HepG2 (cell line): ENCODE data around the gene TOMM7. TPM values are rescaled to one million over a fixed set of nuclear protein-coding genes. Genes with fewer than 3 reads are reported as not detected.

Experiments
- ATF2 ChIP-seq: sonication (generic); formaldehyde crosslinking; IDR thresholded peaks from 2 replicates; pipeline ENCODE4 v1.4.0; 2020; ENCODE audit warnings: missing genetic modification reagents
- DR1 ChIP-seq: sonication (generic); formaldehyde crosslinking; IDR thresholded peaks from 2 replicates; pipeline ENCODE4 v1.8.0; 2021; ENCODE audit warnings: mild to moderate bottlenecking, missing genetic modification reagents, inconsistent platforms
- E2F5 ChIP-seq: sonication (generic); formaldehyde crosslinking; conservative IDR thresholded peaks from 2 replicates; pipeline ENCODE4 v1.4.0; 2020; ENCODE audit warnings: missing genetic modification reagents
- EZH2 ChIP-seq: conservative IDR thresholded peaks from 2 replicates; pipeline ENCODE4 v1.6.1; 2012; ENCODE audit warnings: mild to moderate bottlenecking, low read depth, low read length, moderate library complexity
- GLI4 ChIP-seq: sonication (generic); formaldehyde crosslinking; IDR thresholded peaks from 2 replicates; pipeline ENCODE4 v1.5.1; 2020; ENCODE audit warnings: missing genetic modification reagents, mild to moderate bottlenecking, moderate library complexity, borderline replicate concordance
- KDM3A ChIP-seq: IDR thresholded peaks from 2 replicates; pipeline ENCODE4 v1.6.1; 2018; ENCODE audit warnings: low read depth, missing compliant biosample characterization
- MEIS2 ChIP-seq: sonication (generic); formaldehyde crosslinking; IDR thresholded peaks from 2 replicates; pipeline ENCODE4 v1.9.0; 2021; ENCODE audit warnings: mild to moderate bottlenecking, missing genetic modification reagents
- MTA1 ChIP-seq: sonication (generic); formaldehyde crosslinking; IDR thresholded peaks from 2 replicates; pipeline ENCODE4 v1.4.0; 2020; ENCODE audit warnings: missing genetic modification reagents, mild to moderate bottlenecking, borderline replicate concordance
- NRL ChIP-seq: sonication (generic); formaldehyde crosslinking; IDR thresholded peaks from 2 replicates; pipeline ENCODE4 v1.5.0; 2020; ENCODE audit warnings: missing genetic modification reagents, mild to moderate bottlenecking, moderate library complexity, borderline replicate concordance
- PAX8 ChIP-seq: sonication (generic); formaldehyde crosslinking; IDR thresholded peaks from 2 replicates; pipeline ENCODE4 v1.8.0; 2022; ENCODE audit warnings: mild to moderate bottlenecking, missing genetic modification reagents, borderline replicate concordance
- THYN1 ChIP-seq: sonication (generic); formaldehyde crosslinking; IDR thresholded peaks from 2 replicates; pipeline ENCODE4 v1.8.1; 2023; ENCODE audit warnings: low read depth, mild to moderate bottlenecking, moderate library complexity, missing genetic modification reagents, borderline replicate concordance
- TRIM22 ChIP-seq: fragments of 450-650 bp; IDR thresholded peaks from 2 replicates; pipeline ENCODE4 v1.6.1; 2017
- ZBED4 ChIP-seq: sonication (generic); formaldehyde crosslinking; IDR thresholded peaks from 2 replicates; pipeline ENCODE4 v1.4.0; 2020; ENCODE audit warnings: missing genetic modification reagents, borderline replicate concordance
- ZBTB25 ChIP-seq: IDR thresholded peaks from 2 replicates; pipeline ENCODE4 v1.6.1; 2018; ENCODE audit warnings: missing genetic modification reagents
- ZBTB8A ChIP-seq: sonication (generic); formaldehyde crosslinking; IDR thresholded peaks from 2 replicates; pipeline ENCODE4 v1.4.0; 2020; ENCODE audit warnings: mild to moderate bottlenecking, low read depth, missing genetic modification reagents, borderline replicate concordance
- ZFAT ChIP-seq: sonication (generic); formaldehyde crosslinking; conservative IDR thresholded peaks from 2 replicates; pipeline ENCODE4 v1.8.1; 2023; ENCODE audit warnings: missing genetic modification reagents, inconsistent platforms
- ZFP41 ChIP-seq: sonication (generic); formaldehyde crosslinking; IDR thresholded peaks from 2 replicates; pipeline ENCODE4 v1.4.0; 2020; ENCODE audit warnings: mild to moderate bottlenecking, missing genetic modification reagents, borderline replicate concordance
- ZNF275 ChIP-seq: sonication (generic); formaldehyde crosslinking; IDR thresholded peaks from 2 replicates; pipeline ENCODE4 v1.8.0; 2022; ENCODE audit warnings: missing genetic modification reagents, mild to moderate bottlenecking, inconsistent platforms, borderline replicate concordance
- ZNF652 ChIP-seq: IDR thresholded peaks from 2 replicates; pipeline ENCODE4 v1.6.1; 2016; ENCODE audit warnings: low read depth, borderline replicate concordance
- ZNF780A ChIP-seq: sonication (generic); formaldehyde crosslinking; IDR thresholded peaks from 2 replicates; pipeline ENCODE4 v1.8.0; 2022; ENCODE audit warnings: mild to moderate bottlenecking, missing genetic modification reagents, moderate library complexity
- polyA plus RNA-seq, 8 experiments: library from polyadenylated mRNA; depleted of rRNA in 3 of 8; stranded (reverse) in 7 of 8; unstranded in 1 of 8; fragments of >200 nt; fragmentation: Illumina TruSeq in 4 of 8; extraction: Trizol in 4 of 8; gene quantifications; 2 replicates each; pipeline versions ENCODE4 v1.2.1 to v1.2.3, GENCODE V29; 2011 to 2016; ENCODE audit warnings: low read depth in 4 of 8, missing spikeins in 1 of 8, mixed read lengths in 1 of 8; ENCODE audit not compliant: insufficient read depth in 1 of 8
- total RNA-seq, 5 experiments: library from RNA; depleted of rRNA; stranded (reverse); fragments of >200 nt; fragmentation: Illumina TruSeq; extraction: Trizol; gene quantifications; 2 replicates each; pipeline ENCODE4 v1.2.3, GENCODE V29; 2016; ENCODE audit warnings: low read depth in 1 of 5

Gene TOMM7
- total and polyA plus RNA-seq, 2 of the 13 experiments (the other 11 are each of a cell fraction or from before 2014, with no cell fraction given) = 251 to 369 TPM

- TF ChIP-seq ZNF275 (CRISPR knock-in tag) (no peak), ZBTB8A (CRISPR knock-in tag) (no peak), TRIM22 (no peak), GLI4 (CRISPR knock-in tag) (no peak), ZNF780A (no peak), PAX8 (CRISPR knock-in tag) (no peak), KDM3A (no peak), ATF2 (CRISPR knock-in tag) (no peak), NRL (CRISPR knock-in tag) (no peak), ZNF652 (CRISPR knock-in tag) (peak; percentile 38; the same call in 1 of the 2 replicates), ZBTB25 (no peak), EZH2 (no peak), ZFP41 (CRISPR knock-in tag) (no peak), MTA1 (CRISPR knock-in tag) (no peak), E2F5 (no peak), THYN1 (CRISPR knock-in tag) (no peak), ZBED4 (no peak), MEIS2 (no peak), ZFAT (CRISPR knock-in tag) (no peak), DR1 (no peak)
Measured at GRCh38 chr7:22782616-22783232, 39.9 kb downstream of the TOMM7 start (continued).
